Skin of body (tissue), 2 donors: Measurements from ENCODE around the gene ADGRD1. TPM values are rescaled to one million over a fixed set of nuclear protein-coding genes. Genes with fewer than 3 reads are reported as not detected.
"Not testable (repeated sequence)": the region's sequence is repeated elsewhere in the genome, so short reads cannot be mapped to it uniquely, and the experiment has no call there.

Experiments
- DNase-seq: peaks from one replicate; lab custom pipeline; 2025; lab: John Stamatoyannopoulos, UW
- total RNA-seq: library from RNA; depleted of rRNA; stranded (reverse); fragments of >200 nt; gene quantifications from one replicate; pipeline ENCODE4 v1.2.3, GENCODE V29; 2014

The ADGRD1 gene
- total RNA-seq, 1 donor from 2014 or later = 7.3 TPM

GRCh38 chr12:130937063-130937462 lies 16.6 kb upstream of the ADGRD1 start:
- DNase-seq = no peak

- DNase-seq = not testable (repeated sequence)
Measured at GRCh38 chr12:130937546-130937945, 16.2 kb upstream of the ADGRD1 start.

- DNase-seq = no peak
Measured at GRCh38 chr12:130938186-130938585, 15.5 kb upstream of the ADGRD1 start.

DNA sequence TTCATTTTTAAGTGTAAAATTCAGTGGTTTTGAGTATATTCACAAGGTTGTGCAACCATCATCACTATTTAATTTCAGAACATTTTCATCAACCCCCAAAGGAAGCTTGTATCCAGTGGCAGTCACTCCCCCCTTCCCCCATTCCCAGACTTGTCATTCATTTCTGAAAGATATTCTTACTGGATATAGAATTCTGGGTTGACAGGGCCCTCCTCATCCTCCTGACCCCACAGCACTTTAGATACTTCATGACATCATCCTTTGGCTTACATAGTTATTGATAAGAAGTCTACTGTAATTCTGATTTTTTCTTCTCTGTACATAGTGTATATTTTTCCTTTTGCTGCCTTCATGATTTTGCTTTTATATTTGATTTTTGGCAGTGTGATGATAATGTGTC lies 8.8 kb upstream of the ADGRD1 start:
- DNase-seq = no peak

DNA sequence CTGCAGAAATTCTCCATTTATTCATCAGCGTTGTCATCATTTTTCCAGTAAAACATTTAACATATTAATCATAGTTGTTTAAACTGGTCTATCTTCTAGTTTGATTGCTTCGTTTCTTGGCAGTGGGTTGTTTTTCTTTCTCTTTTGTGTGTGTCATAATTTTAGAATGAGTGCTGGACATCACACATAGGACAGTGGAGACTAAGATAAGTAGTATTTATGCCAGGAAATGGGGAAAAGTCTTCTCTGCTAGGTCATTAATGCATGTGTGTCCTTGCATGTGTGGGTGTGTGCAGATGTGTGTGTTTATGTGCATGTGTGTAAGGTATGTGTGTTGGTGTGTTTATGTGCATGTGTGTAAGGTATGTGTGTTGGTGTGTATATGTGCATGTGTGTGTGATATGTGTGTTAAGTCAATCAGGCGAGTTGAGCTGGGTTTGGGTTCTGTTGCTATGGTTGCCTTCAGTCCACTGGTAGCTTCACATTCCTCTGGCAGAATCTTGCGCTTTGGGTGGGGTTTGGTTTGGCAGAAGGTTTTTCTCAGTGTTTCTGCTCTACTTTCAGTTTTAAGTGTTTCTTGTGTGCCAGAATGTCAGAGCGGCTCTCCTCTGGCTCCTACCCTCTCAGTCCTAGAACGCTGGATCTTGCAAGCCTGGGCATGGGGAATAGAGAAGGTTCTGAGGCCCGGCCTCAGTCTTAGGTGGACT lies 7.8 kb upstream of the ADGRD1 start:
- DNase-seq = peak; percentile 77

DNA sequence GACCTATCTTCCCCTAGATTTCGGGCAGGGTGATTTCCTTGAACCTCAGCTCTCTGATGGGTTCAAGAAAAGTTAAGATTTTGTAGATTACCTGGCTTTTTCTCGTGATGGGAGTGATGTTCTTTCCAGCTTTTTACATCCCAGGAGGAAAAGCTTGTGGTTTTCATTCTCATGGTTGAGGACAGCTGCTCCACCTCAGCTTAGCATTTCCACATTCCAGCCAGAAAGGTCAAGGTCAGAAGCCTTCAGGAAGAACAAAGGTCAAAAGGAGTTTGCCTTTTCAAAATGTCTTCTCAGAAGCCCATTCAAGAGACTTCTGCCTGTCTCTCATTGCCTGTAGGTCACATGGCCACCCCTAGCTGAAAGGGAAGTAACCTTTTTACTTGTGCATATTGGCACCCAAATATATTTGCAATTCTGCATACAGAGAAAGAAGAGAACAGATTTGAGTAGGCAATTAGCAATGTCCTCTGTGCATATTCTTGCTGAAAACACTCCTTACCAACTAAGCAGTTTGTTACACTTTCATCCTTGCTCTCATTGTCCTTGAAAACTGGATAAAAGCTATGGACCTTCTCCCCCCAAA lies 6.6 kb upstream of the ADGRD1 start:
- no peak for DNase-seq

- no peak for DNase-seq
Measured at GRCh38 chr12:130948136-130948535, 5.6 kb upstream of the ADGRD1 start.

DNA sequence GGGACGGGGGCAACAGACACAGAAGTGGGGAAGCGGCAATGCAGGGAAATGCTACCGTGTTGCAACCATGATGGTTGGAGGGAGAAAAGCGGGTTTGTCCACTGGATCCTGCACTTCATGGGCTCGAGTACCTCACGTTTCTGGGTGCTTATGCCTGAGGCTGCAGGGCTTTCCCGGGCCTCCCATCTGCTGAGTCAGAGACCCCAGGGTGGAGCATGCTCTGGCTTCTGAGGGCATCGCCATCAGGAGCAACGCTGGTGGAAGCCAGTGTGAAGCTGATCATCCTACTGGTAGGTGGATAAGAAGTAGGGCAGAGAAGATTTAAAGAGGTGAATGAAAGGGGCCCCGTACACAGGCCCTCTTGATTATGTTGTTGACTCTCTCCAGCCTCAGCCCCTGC lies 5.0 kb upstream of the ADGRD1 start:
- DNase-seq = no peak

GRCh38 chr12:130949806-130950205 lies 3.9 kb upstream of the ADGRD1 start:
- DNase-seq = no peak

GRCh38 chr12:130951636-130952035 lies 2.1 kb upstream of the ADGRD1 start:
- DNase-seq = no peak

DNA sequence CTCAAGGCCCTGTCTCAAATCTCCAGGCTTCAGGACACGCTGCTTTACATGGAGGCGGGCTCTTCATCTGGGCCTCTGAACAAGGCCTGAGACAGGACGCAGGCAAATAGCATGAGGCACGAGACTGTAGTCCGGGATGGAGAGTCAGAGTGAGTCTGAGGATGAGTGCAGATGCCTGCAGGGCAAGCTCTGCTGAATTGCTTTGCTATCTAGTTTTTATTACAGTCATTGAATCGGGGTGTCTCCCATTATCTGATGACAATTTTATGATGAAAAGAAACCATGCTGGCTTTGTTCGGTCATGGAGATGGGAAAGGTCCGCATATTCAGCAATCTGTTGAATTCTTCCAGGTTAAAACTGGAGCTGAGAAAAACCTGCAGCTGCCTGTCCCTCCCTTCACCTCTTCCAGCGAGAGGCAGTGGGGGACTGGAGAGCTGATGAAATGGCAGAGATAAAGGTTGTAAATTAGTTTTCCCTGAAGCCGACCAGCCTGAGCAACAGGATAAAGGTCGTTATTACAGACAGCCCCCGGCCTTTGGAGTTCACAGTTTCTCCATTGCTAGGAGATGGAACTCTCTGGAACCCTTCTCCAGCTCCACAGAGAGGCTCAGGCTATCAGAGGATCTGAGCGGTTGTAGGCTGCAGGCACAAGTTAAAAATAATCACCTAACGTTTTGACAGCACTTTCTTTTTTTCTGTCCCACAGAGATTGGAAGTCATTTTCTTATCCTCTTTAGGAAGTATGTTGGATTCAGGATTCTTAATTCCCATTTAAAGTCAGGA lies 1.3 kb upstream of the ADGRD1 start:
- DNase-seq = no peak

GRCh38 chr12:130954544-130954831 lies 781 bp downstream of the ADGRD1 start:
- no peak for DNase-seq

- no peak for DNase-seq
Measured at GRCh38 chr12:130955238-130955816, 1.6 kb downstream of the ADGRD1 start.

- DNase-seq = no peak
Measured at GRCh38 chr12:130956009-130956408, 2.3 kb downstream of the ADGRD1 start.

DNA sequence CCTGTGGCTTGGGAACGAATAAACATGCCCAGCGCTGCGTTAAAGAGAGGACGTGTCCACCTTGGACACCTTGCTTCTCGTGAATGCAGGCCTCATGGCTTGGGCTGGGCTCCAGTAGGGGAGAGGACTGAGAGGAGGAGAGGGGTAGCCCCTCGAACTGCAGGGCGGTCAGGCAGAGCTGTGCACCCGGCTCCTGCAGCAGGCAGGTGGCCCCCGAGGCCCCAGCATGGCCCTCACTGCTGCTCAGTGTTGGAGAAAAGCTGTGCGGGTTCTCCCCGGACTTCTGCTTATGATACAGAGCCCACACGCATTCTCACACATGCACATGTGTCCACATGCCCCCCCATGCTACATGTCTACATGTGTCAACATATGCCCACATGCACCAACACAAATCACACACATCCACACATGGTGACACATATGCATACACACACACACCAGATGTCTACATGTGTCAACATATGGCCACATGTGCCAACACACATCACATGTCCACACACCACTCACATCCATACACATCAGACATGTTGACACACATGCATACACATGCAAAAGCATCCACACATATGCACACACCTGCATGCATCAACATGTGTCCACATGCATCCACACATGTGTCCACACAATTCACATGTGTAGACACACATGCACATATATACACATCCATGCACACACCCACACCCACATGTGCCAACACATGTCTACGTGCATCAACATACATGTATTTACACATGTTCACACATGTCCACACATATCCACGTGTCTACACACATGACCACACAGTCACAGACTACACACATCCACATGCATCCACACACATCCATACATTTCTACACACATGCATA lies 3.0 kb downstream of the ADGRD1 start:
- no peak for DNase-seq

- no peak for DNase-seq
Measured at GRCh38 chr12:130957304-130957621, 3.6 kb downstream of the ADGRD1 start.

DNA sequence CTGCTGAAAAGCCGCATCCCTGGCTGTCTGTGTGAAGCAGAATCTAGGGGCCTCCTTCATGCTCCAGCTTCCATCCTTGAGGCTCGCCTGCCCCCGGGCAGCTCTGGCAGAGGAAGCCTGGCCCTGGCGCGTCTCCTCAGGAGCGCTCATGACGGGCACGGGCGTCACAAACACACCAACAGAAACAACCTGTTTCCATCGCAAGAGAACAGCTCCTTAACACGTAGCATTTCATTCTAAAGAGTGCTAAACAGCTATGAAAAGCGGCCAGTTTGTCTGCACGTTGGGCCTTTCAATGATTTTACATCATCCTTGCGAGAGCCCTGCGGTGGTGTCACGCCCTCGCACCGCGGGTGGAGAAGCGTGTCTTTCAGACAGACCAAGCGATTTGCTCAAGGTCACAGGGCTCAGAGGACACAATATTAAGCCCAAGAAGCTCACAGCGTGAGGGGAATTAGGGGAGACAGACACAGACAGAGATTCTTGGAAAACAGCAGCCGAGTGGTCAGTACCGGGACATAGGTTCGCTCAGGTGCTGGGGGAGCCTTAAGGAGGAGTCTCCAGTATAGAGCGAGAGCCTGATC lies 4.9 kb downstream of the ADGRD1 start:
- no peak for DNase-seq

DNA sequence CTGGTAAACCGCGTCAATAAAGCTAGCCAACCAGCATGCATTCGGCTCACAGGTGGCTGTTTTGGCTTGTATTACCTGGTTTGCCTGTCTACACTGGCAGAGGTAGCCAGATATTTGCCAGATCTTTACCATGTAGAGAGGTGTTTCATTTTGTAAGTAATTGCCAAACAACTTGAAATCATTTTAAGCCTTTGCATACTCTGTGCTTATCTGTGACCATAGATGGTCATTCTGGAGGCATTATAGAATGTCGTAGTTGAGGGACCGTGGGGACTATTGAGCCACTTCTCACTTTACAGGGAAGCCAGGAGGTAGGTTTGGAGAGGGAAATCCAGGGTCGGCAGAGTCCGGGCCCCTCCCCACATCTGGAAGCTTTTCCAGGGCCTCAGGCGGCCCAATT lies 5.9 kb downstream of the ADGRD1 start:
- DNase-seq = no peak

DNA sequence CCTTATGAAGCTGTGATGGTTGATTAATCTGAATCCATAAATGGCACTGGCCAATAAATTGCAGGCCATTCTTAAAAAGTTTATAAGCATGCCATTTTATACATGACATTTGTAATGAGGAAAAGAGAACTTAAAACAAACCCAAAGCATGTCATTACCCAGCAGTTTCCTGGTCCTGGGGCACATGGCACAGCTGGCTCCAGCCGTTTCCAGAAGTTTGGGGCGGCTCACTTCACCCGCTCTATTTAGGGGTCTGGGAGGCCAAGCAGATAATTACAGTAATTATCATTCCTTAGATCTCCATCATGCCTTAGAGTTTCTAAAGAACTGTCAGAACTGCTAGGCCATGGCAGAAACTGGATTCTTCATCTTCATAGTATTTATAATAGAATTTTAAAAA lies 6.4 kb downstream of the ADGRD1 start:
- no peak for DNase-seq

GRCh38 chr12:130960787-130961186 lies 7.1 kb downstream of the ADGRD1 start:
- DNase-seq = no peak

DNA sequence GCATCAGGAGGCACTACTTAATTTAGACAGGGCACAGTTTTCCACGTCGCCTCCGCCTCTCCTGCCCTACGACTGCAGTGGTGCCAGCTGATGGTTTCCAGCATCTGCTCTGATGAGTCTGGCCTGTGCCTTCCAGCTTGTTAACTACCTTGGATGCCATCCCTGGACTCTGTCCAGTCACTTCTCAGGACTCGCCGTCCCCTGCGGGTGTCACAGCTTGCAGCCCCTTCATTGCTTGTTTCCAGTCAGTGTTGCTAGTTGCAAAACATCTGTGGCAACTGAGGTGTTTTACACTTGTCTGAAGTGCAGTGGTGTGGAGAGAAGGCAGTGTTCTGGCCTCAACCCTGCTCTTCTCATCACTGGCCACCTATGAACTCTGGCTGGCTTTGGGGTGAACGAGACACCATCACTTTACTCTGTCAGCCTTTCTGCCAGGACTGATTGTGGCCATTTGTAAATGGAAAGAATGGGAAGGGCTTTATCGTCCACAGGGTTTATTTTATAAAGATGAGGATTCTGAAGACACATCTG lies 8.3 kb downstream of the ADGRD1 start:
- peak; percentile 48 for DNase-seq
